HEK293 (cell line): ENCODE measurements around the gene LGALS8.

ENCODE experiments used
- CTCF ChIA-PET: fragments of 350-600 bp; formaldehyde crosslinking; extraction: SDS; loops from one replicate; lab custom pipeline; 2021; ENCODE audit warnings: antibody characterized with exemption; lab: Yijun Ruan, JAX
- POLR2A ChIA-PET: fragments of 300-600 bp; formaldehyde crosslinking; extraction: SDS; loops from one replicate; lab custom pipeline; 2020; ENCODE audit warnings: antibody characterized with exemption, inconsistent platforms; lab: Yijun Ruan, JAX
- H3K27ac ChIP-seq: fragments of 200-500 bp; sonication (Bioruptor generic); 2 replicates; pipeline ENCODE4 v1.5.1; 2014; ENCODE audit warnings: low read depth, low read length, control low read depth, inconsistent platforms; ENCODE audit errors: extremely low read depth
- H3K36me3 ChIP-seq, 2 experiments: fragments of 200-500 bp in 1 of 2; sonication (Bioruptor generic) in 1 of 2; 1 replicate in 1 of 2; 2 replicates in 1 of 2; pipeline ENCODE4 v1.5.1; 2014 to 2017; ENCODE audit warnings: inconsistent platforms in 2 of 2, low read length in 2 of 2; ENCODE audit not compliant: control insufficient read depth in 2 of 2, insufficient read depth in 1 of 2
- H3K4me1 ChIP-seq: fragments of 200-500 bp; sonication (Bioruptor generic); 2 replicates; pipeline ENCODE4 v1.5.1; 2014; ENCODE audit warnings: mild to moderate bottlenecking, low read length, inconsistent platforms; ENCODE audit not compliant: control insufficient read depth, insufficient read depth
- H3K4me3 ChIP-seq: 2 replicates; pipeline ENCODE4 v1.5.1; 2011; ENCODE audit warnings: low read depth, mild to moderate bottlenecking, control low read depth, low read length, moderate library complexity
- H3K9me3 ChIP-seq: fragments of 200-500 bp; sonication (Bioruptor generic); 2 replicates; pipeline ENCODE4 v1.5.1; 2014; ENCODE audit warnings: low read depth, low read length, inconsistent platforms; ENCODE audit not compliant: control insufficient read depth, insufficient read depth
- GLIS1 ChIP-seq: fragments of 450-650 bp; formaldehyde crosslinking; IDR thresholded peaks from 2 replicates; pipeline ENCODE4 v1.5.1; 2016; ENCODE audit warnings: missing biosample characterization, missing genetic modification characterization
- KLF16 ChIP-seq: fragments of 450-650 bp; formaldehyde crosslinking; IDR thresholded peaks from 2 replicates; pipeline ENCODE4 v1.5.1; 2017; ENCODE audit warnings: missing biosample characterization, missing genetic modification characterization
- SALL2 ChIP-seq: fragments of 450-650 bp; formaldehyde crosslinking; IDR thresholded peaks from 2 replicates; pipeline ENCODE4 v1.5.0; 2017; ENCODE audit warnings: missing biosample characterization, mild to moderate bottlenecking, missing genetic modification characterization, borderline replicate concordance
- SCRT1 ChIP-seq: fragments of 450-650 bp; formaldehyde crosslinking; IDR thresholded peaks from 2 replicates; pipeline ENCODE4 v1.5.1; 2016; ENCODE audit warnings: missing biosample characterization, missing genetic modification characterization, borderline replicate concordance
- WT1 ChIP-seq: fragments of 450-650 bp; formaldehyde crosslinking; IDR thresholded peaks from 2 replicates; pipeline ENCODE4 v1.5.1; 2016; ENCODE audit warnings: missing biosample characterization, missing genetic modification characterization
- ZBTB21 ChIP-seq: fragments of 450-650 bp; formaldehyde crosslinking; IDR thresholded peaks from 2 replicates; pipeline ENCODE4 v1.5.1; 2017; ENCODE audit warnings: missing biosample characterization, missing genetic modification characterization
- ZFP3 ChIP-seq: fragments of 450-650 bp; formaldehyde crosslinking; IDR thresholded peaks from 2 replicates; pipeline ENCODE4 v1.5.1; 2016; ENCODE audit warnings: low read depth, missing biosample characterization, missing genetic modification characterization
- ZNF169 ChIP-seq: fragments of 450-650 bp; formaldehyde crosslinking; IDR thresholded peaks from 2 replicates; pipeline ENCODE4 v1.5.1; 2016; ENCODE audit warnings: missing biosample characterization, missing genetic modification characterization
- ZNF174 ChIP-seq: fragments of 450-650 bp; formaldehyde crosslinking; IDR thresholded peaks from 2 replicates; pipeline ENCODE4 v1.5.0; 2017; ENCODE audit warnings: missing biosample characterization, mild to moderate bottlenecking, missing genetic modification characterization
- ZNF266 ChIP-seq: fragments of 450-650 bp; formaldehyde crosslinking; IDR thresholded peaks from 2 replicates; pipeline ENCODE4 v1.5.1; 2016; ENCODE audit warnings: missing biosample characterization, missing genetic modification characterization, low read depth
- ZNF514 ChIP-seq: fragments of 450-650 bp; formaldehyde crosslinking; IDR thresholded peaks from 2 replicates; pipeline ENCODE4 v1.5.1; 2016; ENCODE audit warnings: missing biosample characterization, missing genetic modification characterization
- ZNF548 ChIP-seq: fragments of 450-650 bp; formaldehyde crosslinking; IDR thresholded peaks from 2 replicates; pipeline ENCODE4 v1.5.1; 2016; ENCODE audit warnings: missing biosample characterization, missing genetic modification characterization
- ZNF596 ChIP-seq: fragments of 450-650 bp; IDR thresholded peaks from 2 replicates; pipeline ENCODE4 v1.5.0; 2018; ENCODE audit warnings: missing biosample characterization, mild to moderate bottlenecking, missing genetic modification characterization, moderate library complexity
- ZNF600 ChIP-seq: fragments of 450-650 bp; formaldehyde crosslinking; IDR thresholded peaks from 2 replicates; pipeline ENCODE4 v1.5.1; 2016; ENCODE audit warnings: missing biosample characterization, missing genetic modification characterization
- ZNF664 ChIP-seq: fragments of 450-650 bp; formaldehyde crosslinking; IDR thresholded peaks from 2 replicates; pipeline ENCODE4 v1.5.1; 2016; ENCODE audit warnings: missing biosample characterization, missing genetic modification characterization
- ZSCAN16 ChIP-seq: fragments of 450-650 bp; formaldehyde crosslinking; IDR thresholded peaks from 2 replicates; pipeline ENCODE4 v1.5.1; 2016; ENCODE audit warnings: missing biosample characterization, missing genetic modification characterization
- ZSCAN30 ChIP-seq: fragments of 450-650 bp; IDR thresholded peaks from 2 replicates; pipeline ENCODE4 v1.5.1; 2018; ENCODE audit warnings: missing biosample characterization, mild to moderate bottlenecking, missing genetic modification characterization, moderate library complexity
- TF ChIP-seq, protein P1 (sequence below): fragments of 450-650 bp; formaldehyde crosslinking; IDR thresholded peaks from 2 replicates; pipeline ENCODE4 v1.5.1; 2016; ENCODE audit warnings: missing biosample characterization, missing genetic modification characterization
- TF ChIP-seq, protein P2 (sequence below): fragments of 450-650 bp; formaldehyde crosslinking; IDR thresholded peaks from 2 replicates; pipeline ENCODE4 v1.5.1; 2016; ENCODE audit warnings: missing biosample characterization, missing genetic modification characterization
- TF ChIP-seq, protein P3 (sequence below): fragments of 450-650 bp; formaldehyde crosslinking; IDR thresholded peaks from 2 replicates; pipeline ENCODE4 v1.5.1; 2016; ENCODE audit warnings: missing biosample characterization, missing genetic modification characterization

Gene LGALS8

DNA sequence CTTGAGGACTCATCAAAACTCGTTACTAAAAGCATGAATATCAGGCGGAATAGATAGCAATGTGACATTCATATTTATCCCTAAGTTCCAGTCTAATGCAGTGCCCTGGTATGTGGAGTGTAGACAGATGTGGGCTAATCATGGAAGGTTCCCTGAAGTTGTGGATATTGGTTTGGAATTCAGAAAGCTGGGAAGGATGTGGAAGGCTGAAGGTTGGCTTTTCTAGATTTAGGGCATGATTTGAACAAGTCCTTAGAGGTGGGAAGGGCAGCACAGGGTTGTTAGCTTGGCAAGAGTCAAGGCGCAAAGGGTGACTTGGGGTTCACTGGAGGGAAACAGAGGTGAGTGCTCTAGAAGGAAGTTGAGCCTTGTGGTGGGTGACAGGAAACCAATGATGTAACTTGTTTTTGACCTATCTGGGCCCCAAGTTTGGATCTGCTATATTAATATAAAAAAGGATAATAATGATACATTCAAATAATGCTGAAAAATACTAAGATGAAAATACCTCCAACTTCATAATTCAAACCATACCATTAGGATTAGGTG is 21.9 kb downstream of the LGALS8 start:
- peaks cover 23 to 69% of the 10 kb centered on the region in 2 experiments for H3K36me3 ChIP-seq
- no peak overlapping the region for H3K4me3 ChIP-seq
- ChIA-PET POLR2A (no interaction called here), CTCF (no interaction called here)
- H3K27ac ChIP-seq: no peak overlapping the region
- no peaks in the 10 kb centered on the region for H3K4me1 ChIP-seq
- no peaks in the 10 kb centered on the region for H3K9me3 ChIP-seq
- TF ChIP-seq ZNF174 (tag by site-specific recombination) (no peak), ZBTB21 (no peak), ZNF596 (tag by site-specific recombination) (no peak), WT1 (tag by site-specific recombination) (no peak), ZNF169 (tag by site-specific recombination) (no peak)

DNA sequence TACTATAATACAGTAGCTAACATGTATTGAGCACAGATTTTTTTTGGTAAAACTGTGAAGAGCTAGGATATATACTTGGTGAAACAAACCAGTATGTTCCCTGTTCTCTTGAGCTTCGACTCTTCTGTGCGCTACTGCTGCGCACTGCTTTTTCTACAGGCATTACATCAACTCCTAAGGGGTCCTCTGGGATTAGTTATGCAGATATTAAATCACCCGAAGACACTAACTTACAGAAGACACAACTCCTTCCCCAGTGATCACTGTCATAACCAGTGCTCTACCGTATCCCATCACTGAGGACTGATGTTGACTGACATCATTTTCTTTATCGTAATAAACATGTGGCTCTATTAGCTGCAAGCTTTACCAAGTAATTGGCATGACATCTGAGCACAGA is 24.7 kb downstream of the LGALS8 start:
- TF ChIP-seq, protein P1, sequence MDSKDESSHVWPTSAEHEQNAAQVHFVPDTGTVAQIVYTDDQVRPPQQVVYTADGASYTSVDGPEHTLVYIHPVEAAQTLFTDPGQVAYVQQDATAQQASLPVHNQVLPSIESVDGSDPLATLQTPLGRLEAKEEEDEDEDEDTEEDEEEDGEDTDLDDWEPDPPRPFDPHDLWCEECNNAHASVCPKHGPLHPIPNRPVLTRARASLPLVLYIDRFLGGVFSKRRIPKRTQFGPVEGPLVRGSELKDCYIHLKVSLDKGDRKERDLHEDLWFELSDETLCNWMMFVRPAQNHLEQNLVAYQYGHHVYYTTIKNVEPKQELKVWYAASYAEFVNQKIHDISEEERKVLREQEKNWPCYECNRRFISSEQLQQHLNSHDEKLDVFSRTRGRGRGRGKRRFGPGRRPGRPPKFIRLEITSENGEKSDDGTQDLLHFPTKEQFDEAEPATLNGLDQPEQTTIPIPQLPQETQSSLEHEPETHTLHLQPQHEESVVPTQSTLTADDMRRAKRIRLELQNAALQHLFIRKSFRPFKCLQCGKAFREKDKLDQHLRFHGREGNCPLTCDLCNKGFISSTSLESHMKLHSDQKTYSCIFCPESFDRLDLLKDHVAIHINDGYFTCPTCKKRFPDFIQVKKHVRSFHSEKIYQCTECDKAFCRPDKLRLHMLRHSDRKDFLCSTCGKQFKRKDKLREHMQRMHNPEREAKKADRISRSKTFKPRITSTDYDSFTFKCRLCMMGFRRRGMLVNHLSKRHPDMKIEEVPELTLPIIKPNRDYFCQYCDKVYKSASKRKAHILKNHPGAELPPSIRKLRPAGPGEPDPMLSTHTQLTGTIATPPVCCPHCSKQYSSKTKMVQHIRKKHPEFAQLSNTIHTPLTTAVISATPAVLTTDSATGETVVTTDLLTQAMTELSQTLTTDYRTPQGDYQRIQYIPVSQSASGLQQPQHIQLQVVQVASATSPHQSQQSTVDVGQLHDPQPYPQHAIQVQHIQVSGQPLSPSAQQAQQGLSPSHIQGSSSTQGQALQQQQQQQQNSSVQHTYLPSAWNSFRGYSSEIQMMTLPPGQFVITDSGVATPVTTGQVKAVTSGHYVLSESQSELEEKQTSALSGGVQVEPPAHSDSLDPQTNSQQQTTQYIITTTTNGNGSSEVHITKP (tag by site-specific recombination): no peak
- TF ChIP-seq, protein P2, sequence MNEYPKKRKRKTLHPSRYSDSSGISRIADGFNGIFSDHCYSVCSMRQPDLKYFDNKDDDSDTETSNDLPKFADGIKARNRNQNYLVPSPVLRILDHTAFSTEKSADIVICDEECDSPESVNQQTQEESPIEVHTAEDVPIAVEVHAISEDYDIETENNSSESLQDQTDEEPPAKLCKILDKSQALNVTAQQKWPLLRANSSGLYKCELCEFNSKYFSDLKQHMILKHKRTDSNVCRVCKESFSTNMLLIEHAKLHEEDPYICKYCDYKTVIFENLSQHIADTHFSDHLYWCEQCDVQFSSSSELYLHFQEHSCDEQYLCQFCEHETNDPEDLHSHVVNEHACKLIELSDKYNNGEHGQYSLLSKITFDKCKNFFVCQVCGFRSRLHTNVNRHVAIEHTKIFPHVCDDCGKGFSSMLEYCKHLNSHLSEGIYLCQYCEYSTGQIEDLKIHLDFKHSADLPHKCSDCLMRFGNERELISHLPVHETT (tag by site-specific recombination): no peak
- TF ChIP-seq ZFP3 (tag by site-specific recombination) (no peak), GLIS1 (tag by site-specific recombination) (no peak), ZNF664 (peak; percentile 50; the same call in 1 of the 2 replicates)
- Histone ChIP-seq H3K36me3 (peaks cover 40 to 88% of the 10 kb centered on the region in 2 experiments), H3K4me3 (no peak overlapping the region), H3K9me3 (no peaks in the 10 kb centered on the region), H3K4me1 (no peaks in the 10 kb centered on the region), H3K27ac (no peak overlapping the region)
- ChIA-PET POLR2A (interaction anchor here (1.5 kb wide), 1 partner anchor 56 kb away, joined by 6 read pairs; the partner anchor contains the start of gene HEATR1), CTCF (interaction anchor here (0.5 to 1.0 kb wide), 2 partner anchors 60 to 63 kb away, joined by 4 to 5 read pairs; no protein-coding TSS in a partner anchor)

DNA sequence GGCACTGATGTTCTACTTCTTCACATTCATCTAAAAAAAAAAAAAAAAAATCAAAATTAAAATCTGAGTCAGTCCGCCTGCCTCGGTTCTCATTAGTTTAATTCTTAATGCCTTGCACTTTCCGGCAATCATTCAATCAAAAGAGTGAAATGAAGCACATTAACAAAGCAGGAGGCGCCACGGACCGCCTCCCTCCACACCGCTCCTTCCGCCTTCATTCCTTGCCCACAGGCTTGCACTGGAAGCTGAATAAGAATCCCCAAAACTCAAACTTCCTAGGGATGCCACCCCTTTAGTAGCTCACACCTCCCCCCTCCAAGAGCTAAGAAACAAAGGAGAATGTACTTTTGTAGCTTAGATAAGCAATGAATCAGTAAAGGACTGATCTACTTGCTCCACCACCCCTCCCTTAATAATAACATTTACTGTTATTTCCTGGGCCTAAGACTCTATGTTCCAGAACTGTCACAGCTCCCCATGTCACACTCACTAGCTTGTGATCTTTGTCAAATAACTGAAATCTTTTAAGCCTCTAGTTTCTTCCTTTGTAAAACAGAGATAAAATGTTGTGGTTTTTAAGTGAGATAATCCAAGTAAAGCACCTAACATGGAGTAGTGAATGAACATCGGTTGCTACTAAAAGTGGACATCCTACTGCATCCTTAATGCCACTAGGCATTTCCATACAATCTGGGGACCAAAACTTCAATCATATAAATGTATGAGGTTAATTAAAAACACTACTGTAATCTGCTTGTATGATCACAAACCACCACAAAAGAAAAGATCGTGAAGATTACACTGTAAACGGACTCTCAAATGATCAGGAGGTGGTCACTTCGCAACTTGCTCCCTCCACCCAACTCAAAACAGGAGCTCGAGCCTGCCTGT is 27.4 kb downstream of the LGALS8 start:
- CTCF ChIA-PET: interaction anchor here (0.6 to 2.6 kb wide), 5 partner anchors 9 to 447 kb away, joined by 3 to 7 read pairs (median 4); no protein-coding TSS in a partner anchor
- TF ChIP-seq KLF16: no peak
- TF ChIP-seq ZSCAN16 (tag by site-specific recombination): no peak
- no peak for TF ChIP-seq ZNF548 (tag by site-specific recombination)
- TF ChIP-seq SALL2 (tag by site-specific recombination): no peak
- TF ChIP-seq, protein P3, sequence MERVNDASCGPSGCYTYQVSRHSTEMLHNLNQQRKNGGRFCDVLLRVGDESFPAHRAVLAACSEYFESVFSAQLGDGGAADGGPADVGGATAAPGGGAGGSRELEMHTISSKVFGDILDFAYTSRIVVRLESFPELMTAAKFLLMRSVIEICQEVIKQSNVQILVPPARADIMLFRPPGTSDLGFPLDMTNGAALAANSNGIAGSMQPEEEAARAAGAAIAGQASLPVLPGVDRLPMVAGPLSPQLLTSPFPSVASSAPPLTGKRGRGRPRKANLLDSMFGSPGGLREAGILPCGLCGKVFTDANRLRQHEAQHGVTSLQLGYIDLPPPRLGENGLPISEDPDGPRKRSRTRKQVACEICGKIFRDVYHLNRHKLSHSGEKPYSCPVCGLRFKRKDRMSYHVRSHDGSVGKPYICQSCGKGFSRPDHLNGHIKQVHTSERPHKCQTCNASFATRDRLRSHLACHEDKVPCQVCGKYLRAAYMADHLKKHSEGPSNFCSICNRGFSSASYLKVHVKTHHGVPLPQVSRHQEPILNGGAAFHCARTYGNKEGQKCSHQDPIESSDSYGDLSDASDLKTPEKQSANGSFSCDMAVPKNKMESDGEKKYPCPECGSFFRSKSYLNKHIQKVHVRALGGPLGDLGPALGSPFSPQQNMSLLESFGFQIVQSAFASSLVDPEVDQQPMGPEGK (tag by site-specific recombination): no peak
- no peak for TF ChIP-seq ZSCAN30 (tag by site-specific recombination)
- TF ChIP-seq ZNF266 (tag by site-specific recombination): no peak
- TF ChIP-seq WT1 (tag by site-specific recombination): no peak
- TF ChIP-seq ZNF600 (tag by site-specific recombination): no peak
- no peak for TF ChIP-seq SCRT1 (tag by site-specific recombination)
- no peak for TF ChIP-seq ZNF514 (tag by site-specific recombination)
- TF ChIP-seq, all 188 proteins: peak for 0
- Histone ChIP-seq H3K27ac (no peak overlapping the region), H3K9me3 (no peaks in the 10 kb centered on the region), H3K36me3 (peaks cover 67 to 99% of the 10 kb centered on the region in 2 experiments), H3K4me1 (no peaks in the 10 kb centered on the region), H3K4me3 (no peak overlapping the region)
- POLR2A ChIA-PET: no interaction called here
